ENCODE measurements around the gene NIPAL4.

The NIPAL4 gene

DNA sequence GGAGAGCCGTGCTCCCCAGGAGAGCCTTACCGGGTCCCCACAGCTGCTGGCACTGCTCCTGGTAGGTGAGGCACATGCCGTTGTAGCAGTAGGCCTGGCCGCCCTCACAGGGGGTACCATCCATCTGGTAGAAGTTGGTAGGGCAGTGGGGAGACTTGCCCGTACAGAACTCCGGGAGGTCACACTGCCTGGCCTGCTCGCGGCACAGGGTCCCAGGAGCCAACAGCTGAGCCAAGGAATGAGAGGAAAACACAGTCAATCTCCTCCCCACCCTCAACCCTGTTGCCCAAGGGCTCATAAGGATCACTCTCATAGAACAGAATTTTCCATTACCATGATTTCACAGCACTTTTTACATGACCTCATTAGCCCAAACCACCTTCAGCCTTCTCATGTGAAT, 36.9 kb downstream of the NIPAL4 start:
- no peak overlapping the region for H3K4me2 ChIP-seq (ENCODE audit: low read length)
- no peak overlapping the region for H2AFZ ChIP-seq (ENCODE audit: low read length)
- no peak overlapping the region for H3K4me3 ChIP-seq (ENCODE audit: low read depth, low read length, poor library complexity, severe bottlenecking)
- H3F3A ChIP-seq (ENCODE audit: insufficient read depth, low read length) = no peaks in the 10 kb centered on the region
- no peak overlapping the region for H3K27ac ChIP-seq (ENCODE audit: low read depth, low read length, poor library complexity, severe bottlenecking)
- H3K9me3 ChIP-seq (ENCODE audit: low read length) = no peaks in the 10 kb centered on the region
- H3K9me2 ChIP-seq (ENCODE audit: low read depth, low read length) = no peaks in the 10 kb centered on the region
- peaks cover 20% of the 10 kb centered on the region for H3K4me1 ChIP-seq (ENCODE audit: insufficient read depth, low read length, severe bottlenecking)
- no peak overlapping the region for H3K9ac ChIP-seq (ENCODE audit: low read length)
- no peaks in the 10 kb centered on the region for H4K20me1 ChIP-seq (ENCODE audit: insufficient read depth, low read length)
- no peaks in the 10 kb centered on the region for H3K36me3 ChIP-seq (ENCODE audit: insufficient read depth, low read length)
- TF ChIP-seq EZH2 (IDR thresholded peaks at IDR 0.05; ENCODE audit: borderline replicate concordance, low read length) = no peak
- TF ChIP-seq, protein P1, sequence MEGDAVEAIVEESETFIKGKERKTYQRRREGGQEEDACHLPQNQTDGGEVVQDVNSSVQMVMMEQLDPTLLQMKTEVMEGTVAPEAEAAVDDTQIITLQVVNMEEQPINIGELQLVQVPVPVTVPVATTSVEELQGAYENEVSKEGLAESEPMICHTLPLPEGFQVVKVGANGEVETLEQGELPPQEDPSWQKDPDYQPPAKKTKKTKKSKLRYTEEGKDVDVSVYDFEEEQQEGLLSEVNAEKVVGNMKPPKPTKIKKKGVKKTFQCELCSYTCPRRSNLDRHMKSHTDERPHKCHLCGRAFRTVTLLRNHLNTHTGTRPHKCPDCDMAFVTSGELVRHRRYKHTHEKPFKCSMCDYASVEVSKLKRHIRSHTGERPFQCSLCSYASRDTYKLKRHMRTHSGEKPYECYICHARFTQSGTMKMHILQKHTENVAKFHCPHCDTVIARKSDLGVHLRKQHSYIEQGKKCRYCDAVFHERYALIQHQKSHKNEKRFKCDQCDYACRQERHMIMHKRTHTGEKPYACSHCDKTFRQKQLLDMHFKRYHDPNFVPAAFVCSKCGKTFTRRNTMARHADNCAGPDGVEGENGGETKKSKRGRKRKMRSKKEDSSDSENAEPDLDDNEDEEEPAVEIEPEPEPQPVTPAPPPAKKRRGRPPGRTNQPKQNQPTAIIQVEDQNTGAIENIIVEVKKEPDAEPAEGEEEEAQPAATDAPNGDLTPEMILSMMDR (IDR thresholded peaks at IDR 0.05; ENCODE audit: low read length) = no peak
- H3K27me3 ChIP-seq (ENCODE audit: insufficient read depth, low read length) = no peaks in the 10 kb centered on the region
- H3K79me2 ChIP-seq (ENCODE audit: insufficient read depth, low read length) = no peaks in the 10 kb centered on the region

DNA sequence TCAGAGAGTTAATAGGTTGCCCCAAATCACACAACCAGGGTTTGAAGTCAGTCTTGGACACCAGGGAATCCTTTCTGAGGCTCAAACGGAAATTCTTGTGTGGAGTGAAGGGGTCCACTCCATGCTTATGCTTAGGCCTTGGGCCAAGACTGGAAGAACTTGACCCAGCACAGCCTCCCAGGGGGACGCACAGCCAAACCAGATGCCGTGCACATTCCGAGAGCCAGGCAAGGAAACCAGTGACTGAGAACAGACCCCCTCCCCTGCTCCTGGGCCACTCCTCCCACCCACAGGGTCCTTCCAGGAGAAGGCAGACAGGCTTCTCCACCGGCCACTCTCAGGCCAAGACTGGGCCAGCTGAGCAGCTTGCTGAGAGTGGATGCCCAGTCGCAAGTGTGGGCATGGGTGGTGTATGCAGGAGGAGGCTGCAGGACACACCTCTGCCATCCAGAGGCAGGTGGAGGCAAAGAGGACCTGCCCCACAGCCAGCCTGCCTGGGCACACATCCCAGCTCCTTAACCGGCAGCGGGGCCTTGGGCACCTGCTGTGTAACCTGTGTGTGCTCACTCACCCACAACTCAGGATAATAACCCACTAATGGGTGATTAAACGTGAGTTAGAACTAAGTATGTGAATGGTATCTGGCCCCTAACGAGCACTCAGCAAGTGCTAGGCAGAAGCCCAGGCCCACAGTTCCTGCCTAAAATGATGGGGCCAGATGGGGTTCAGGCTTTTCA, 38.0 kb downstream of the NIPAL4 start:
- Histone ChIP-seq H3K9ac (ENCODE audit: low read length) (no peak overlapping the region), H3K36me3 (ENCODE audit: insufficient read depth, low read length) (no peaks in the 10 kb centered on the region), H3K4me3 (ENCODE audit: low read depth, low read length, poor library complexity, severe bottlenecking) (no peak overlapping the region), H2AFZ (ENCODE audit: low read length) (no peak overlapping the region), H3K79me2 (ENCODE audit: insufficient read depth, low read length) (no peaks in the 10 kb centered on the region), H3K4me2 (ENCODE audit: low read length) (no peak overlapping the region), H3F3A (ENCODE audit: insufficient read depth, low read length) (no peaks in the 10 kb centered on the region), H3K27me3 (ENCODE audit: insufficient read depth, low read length) (no peaks in the 10 kb centered on the region), H3K9me2 (ENCODE audit: low read depth, low read length) (no peaks in the 10 kb centered on the region), H3K4me1 (ENCODE audit: insufficient read depth, low read length, severe bottlenecking) (peaks cover 32% of the 10 kb centered on the region), H3K9me3 (ENCODE audit: low read length) (no peaks in the 10 kb centered on the region), H3K27ac (ENCODE audit: low read depth, low read length, poor library complexity, severe bottlenecking) (no peak overlapping the region), H4K20me1 (ENCODE audit: insufficient read depth, low read length) (no peaks in the 10 kb centered on the region)
- no peak for TF ChIP-seq EZH2 (IDR thresholded peaks at IDR 0.05; ENCODE audit: borderline replicate concordance, low read length)
- TF ChIP-seq, protein P1 (IDR thresholded peaks at IDR 0.05; ENCODE audit: low read length) = no peak

DNA sequence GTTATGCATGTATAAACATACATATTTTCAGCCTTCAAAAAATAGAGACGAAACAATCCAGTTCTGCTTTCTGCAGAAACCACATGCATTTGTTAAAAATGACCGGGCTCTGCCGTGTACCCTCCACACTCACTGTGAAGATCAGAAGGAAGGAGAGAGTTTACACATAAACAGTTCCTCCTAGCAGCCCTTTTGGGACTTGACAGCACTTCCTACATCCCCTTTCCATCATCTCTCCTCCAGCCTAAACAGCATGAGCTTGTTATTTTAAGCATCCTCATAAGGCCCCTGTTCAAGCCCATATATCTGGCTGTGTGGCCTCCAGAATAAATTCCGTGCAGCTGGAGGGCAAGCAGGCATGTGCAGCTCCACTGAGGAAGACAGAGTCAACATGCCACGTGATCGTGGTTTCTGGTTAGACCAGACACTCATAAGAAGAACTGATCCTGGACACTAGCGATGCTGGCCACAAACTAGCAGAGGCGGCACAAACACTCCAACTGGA, 42.2 kb downstream of the NIPAL4 start:
- peak overlapping the region; percentile 85 for H3K27ac ChIP-seq (ENCODE audit: low read depth, low read length, poor library complexity, severe bottlenecking)
- H2AFZ ChIP-seq (ENCODE audit: low read length) = no peak overlapping the region
- peaks cover 37% of the 10 kb centered on the region for H3K4me1 ChIP-seq (ENCODE audit: insufficient read depth, low read length, severe bottlenecking)
- H3K27me3 ChIP-seq (ENCODE audit: insufficient read depth, low read length) = no peaks in the 10 kb centered on the region
- no peak for TF ChIP-seq EZH2 (IDR thresholded peaks at IDR 0.05; ENCODE audit: borderline replicate concordance, low read length)
- TF ChIP-seq, protein P1 (IDR thresholded peaks at IDR 0.05; ENCODE audit: low read length) = no peak
- peak overlapping the region; percentile 9 for H3K4me2 ChIP-seq (ENCODE audit: low read length)
- no peaks in the 10 kb centered on the region for H3F3A ChIP-seq (ENCODE audit: insufficient read depth, low read length)
- no peaks in the 10 kb centered on the region for H3K79me2 ChIP-seq (ENCODE audit: insufficient read depth, low read length)
- H3K9me2 ChIP-seq (ENCODE audit: low read depth, low read length) = no peaks in the 10 kb centered on the region
- no peaks in the 10 kb centered on the region for H3K9me3 ChIP-seq (ENCODE audit: low read length)
- H4K20me1 ChIP-seq (ENCODE audit: insufficient read depth, low read length) = no peaks in the 10 kb centered on the region
- H3K9ac ChIP-seq (ENCODE audit: low read length) = peak overlapping the region; percentile 3; the same call in 1 of the 2 replicates
- H3K4me3 ChIP-seq (ENCODE audit: low read depth, low read length, poor library complexity, severe bottlenecking) = no peak overlapping the region
- no peaks in the 10 kb centered on the region for H3K36me3 ChIP-seq (ENCODE audit: insufficient read depth, low read length)

Measured in OCI-LY1 (cell line).